ENCODE results near the gene KBTBD2.
"Not testable (repeated sequence)": the region's sequence is repeated elsewhere in the genome, so short reads cannot be mapped to it uniquely, and the experiment has no call there.

Gene KBTBD2

GRCh38 chr7:32916006-32916405 lies 24.4 kb upstream of the KBTBD2 start:
- Histone ChIP-seq H3K4me1 (ENCODE audit: insufficient read depth, low read length) (no peaks in the 10 kb centered on the region), H3K9ac (ENCODE audit: low read depth, low read length) (no peak overlapping the region), H3K4me3 (ENCODE audit: low read length) (no peak overlapping the region), H3K36me3 (ENCODE audit: insufficient read depth, low read length) (no peaks in the 10 kb centered on the region), H3K27me3 (ENCODE audit: insufficient read depth, low read length) (peaks cover 5% of the 10 kb centered on the region; the same call in 1 of the 2 replicates), H3K9me3 (ENCODE audit: insufficient read depth, low read depth, low read length) (no peaks in the 10 kb centered on the region), H3K27ac (ENCODE audit: low read depth, low read length) (no peak overlapping the region)
- 93% methylated on average over 3 of the region's 3 CpGs for WGBS

GRCh38 chr7:32915041-32915536 lies 23.5 kb upstream of the KBTBD2 start:
- H3K9ac ChIP-seq (ENCODE audit: low read depth, low read length): no peak overlapping the region
- H3K4me3 ChIP-seq (ENCODE audit: low read length): no peak overlapping the region
- H3K27me3 ChIP-seq (ENCODE audit: insufficient read depth, low read length): peaks cover 5% of the 10 kb centered on the region; the same call in 1 of the 2 replicates
- H3K9me3 ChIP-seq (ENCODE audit: insufficient read depth, low read depth, low read length): no peaks in the 10 kb centered on the region
- WGBS: 93% methylated on average over 5 of the region's 5 CpGs
- H3K27ac ChIP-seq (ENCODE audit: low read depth, low read length): no peak overlapping the region
- H3K4me1 ChIP-seq (ENCODE audit: insufficient read depth, low read length): no peaks in the 10 kb centered on the region
- H3K36me3 ChIP-seq (ENCODE audit: insufficient read depth, low read length): no peaks in the 10 kb centered on the region

- no peak overlapping the region for H3K27ac ChIP-seq (ENCODE audit: low read depth, low read length)
- H3K4me1 ChIP-seq (ENCODE audit: insufficient read depth, low read length): no peaks in the 10 kb centered on the region
- H3K4me3 ChIP-seq (ENCODE audit: low read length): no peak overlapping the region
- H3K9ac ChIP-seq (ENCODE audit: low read depth, low read length): no peak overlapping the region
- no peaks in the 10 kb centered on the region for H3K36me3 ChIP-seq (ENCODE audit: insufficient read depth, low read length)
- H3K27me3 ChIP-seq (ENCODE audit: insufficient read depth, low read length): peaks cover 10% of the 10 kb centered on the region; the same call in 1 of the 2 replicates
- 68% methylated on average over 1 of the region's 1 CpG for WGBS
- H3K9me3 ChIP-seq (ENCODE audit: insufficient read depth, low read depth, low read length): no peaks in the 10 kb centered on the region
Observed at GRCh38 chr7:32914184-32914583, 22.6 kb upstream of the KBTBD2 start.

- H3K4me3 ChIP-seq (ENCODE audit: low read length): no peak overlapping the region
- peaks cover 5% of the 10 kb centered on the region; the same call in 1 of the 2 replicates for H3K27me3 ChIP-seq (ENCODE audit: insufficient read depth, low read length)
- H3K9me3 ChIP-seq (ENCODE audit: insufficient read depth, low read depth, low read length): no peaks in the 10 kb centered on the region
- H3K36me3 ChIP-seq (ENCODE audit: insufficient read depth, low read length): no peaks in the 10 kb centered on the region
- no peak overlapping the region for H3K9ac ChIP-seq (ENCODE audit: low read depth, low read length)
- H3K27ac ChIP-seq (ENCODE audit: low read depth, low read length): no peak overlapping the region
- peaks cover 5% of the 10 kb centered on the region; the same call in 1 of the 2 replicates for H3K4me1 ChIP-seq (ENCODE audit: insufficient read depth, low read length)
- WGBS: 88% methylated on average over 1 of the region's 1 CpG
Observed at GRCh38 chr7:32910195-32910594, 18.6 kb upstream of the KBTBD2 start.

- H3K4me3 ChIP-seq (ENCODE audit: low read length): peak overlapping the region; percentile 15
- peaks cover 5% of the 10 kb centered on the region for H3K27me3 ChIP-seq (ENCODE audit: insufficient read depth, low read length)
- no peak overlapping the region for H3K27ac ChIP-seq (ENCODE audit: low read depth, low read length)
- H3K4me1 ChIP-seq (ENCODE audit: insufficient read depth, low read length): peaks cover 5% of the 10 kb centered on the region; the same call in 1 of the 2 replicates
- 50% methylated on average over 10 of the region's 12 CpGs for WGBS
- H3K9ac ChIP-seq (ENCODE audit: low read depth, low read length): no peak overlapping the region
- H3K36me3 ChIP-seq (ENCODE audit: insufficient read depth, low read length): no peaks in the 10 kb centered on the region
- H3K9me3 ChIP-seq (ENCODE audit: insufficient read depth, low read depth, low read length): no peaks in the 10 kb centered on the region
Observed at GRCh38 chr7:32905175-32905662, 13.7 kb upstream of the KBTBD2 start.

GRCh38 chr7:32901629-32902028 lies 10.1 kb upstream of the KBTBD2 start:
- no peaks in the 10 kb centered on the region for H3K9me3 ChIP-seq (ENCODE audit: insufficient read depth, low read depth, low read length)
- peaks cover 2% of the 10 kb centered on the region for H3K27me3 ChIP-seq (ENCODE audit: insufficient read depth, low read length)
- WGBS: 86% methylated on average over 7 of the region's 7 CpGs
- H3K27ac ChIP-seq (ENCODE audit: low read depth, low read length): no peak overlapping the region
- H3K4me1 ChIP-seq (ENCODE audit: insufficient read depth, low read length): no peaks in the 10 kb centered on the region
- H3K36me3 ChIP-seq (ENCODE audit: insufficient read depth, low read length): no peaks in the 10 kb centered on the region
- H3K9ac ChIP-seq (ENCODE audit: low read depth, low read length): no peak overlapping the region
- no peak overlapping the region for H3K4me3 ChIP-seq (ENCODE audit: low read length)

GRCh38 chr7:32900433-32900995 lies 9.0 kb upstream of the KBTBD2 start:
- H3K9me3 ChIP-seq (ENCODE audit: insufficient read depth, low read depth, low read length): no peaks in the 10 kb centered on the region
- H3K9ac ChIP-seq (ENCODE audit: low read depth, low read length): no peak overlapping the region
- no peak overlapping the region for H3K4me3 ChIP-seq (ENCODE audit: low read length)
- H3K4me1 ChIP-seq (ENCODE audit: insufficient read depth, low read length): no peaks in the 10 kb centered on the region
- H3K27me3 ChIP-seq (ENCODE audit: insufficient read depth, low read length): peaks cover 5% of the 10 kb centered on the region
- no peaks in the 10 kb centered on the region for H3K36me3 ChIP-seq (ENCODE audit: insufficient read depth, low read length)
- no peak overlapping the region for H3K27ac ChIP-seq (ENCODE audit: low read depth, low read length)
- 91% methylated on average over 4 of the region's 4 CpGs for WGBS

- H3K9ac ChIP-seq (ENCODE audit: low read depth, low read length); H3K4me1 ChIP-seq (ENCODE audit: insufficient read depth, low read length); H3K4me3 ChIP-seq (ENCODE audit: low read length); H3K36me3 ChIP-seq (ENCODE audit: insufficient read depth, low read length); H3K9me3 ChIP-seq (ENCODE audit: insufficient read depth, low read depth, low read length); H3K27ac ChIP-seq (ENCODE audit: low read depth, low read length): not testable (repeated sequence)
- WGBS: 92% methylated on average over 6 of the region's 6 CpGs
- peaks cover 16% of the 10 kb centered on the region for H3K27me3 ChIP-seq (ENCODE audit: insufficient read depth, low read length)
Observed at GRCh38 chr7:32897376-32897775, 5.8 kb upstream of the KBTBD2 start.

GRCh38 chr7:32896564-32897347 lies 5.2 kb upstream of the KBTBD2 start:
- no peak overlapping the region for H3K4me3 ChIP-seq (ENCODE audit: low read length)
- H3K27ac ChIP-seq (ENCODE audit: low read depth, low read length): no peak overlapping the region
- H3K4me1 ChIP-seq (ENCODE audit: insufficient read depth, low read length): peaks cover 8% of the 10 kb centered on the region; the same call in 1 of the 2 replicates
- 94% methylated on average over 6 of the region's 6 CpGs for WGBS
- no peak overlapping the region for H3K9ac ChIP-seq (ENCODE audit: low read depth, low read length)
- H3K36me3 ChIP-seq (ENCODE audit: insufficient read depth, low read length): no peaks in the 10 kb centered on the region
- H3K9me3 ChIP-seq (ENCODE audit: insufficient read depth, low read depth, low read length): no peaks in the 10 kb centered on the region
- H3K27me3 ChIP-seq (ENCODE audit: insufficient read depth, low read length): peaks cover 16% of the 10 kb centered on the region

GRCh38 chr7:32894171-32894570 lies 2.6 kb upstream of the KBTBD2 start:
- WGBS: 96% methylated on average over 4 of the region's 4 CpGs

GRCh38 chr7:32893722-32894121 lies 2.2 kb upstream of the KBTBD2 start:
- Histone ChIP-seq H3K9ac (ENCODE audit: low read depth, low read length) (no peak overlapping the region), H3K4me1 (ENCODE audit: insufficient read depth, low read length) (peaks cover 18% of the 10 kb centered on the region; the same call in 1 of the 2 replicates), H3K4me3 (ENCODE audit: low read length) (no peak overlapping the region), H3K36me3 (ENCODE audit: insufficient read depth, low read length) (no peaks in the 10 kb centered on the region), H3K27ac (ENCODE audit: low read depth, low read length) (no peak overlapping the region), H3K27me3 (ENCODE audit: insufficient read depth, low read length) (peaks cover 16% of the 10 kb centered on the region; the same call in 1 of the 2 replicates), H3K9me3 (ENCODE audit: insufficient read depth, low read depth, low read length) (no peaks in the 10 kb centered on the region)
- WGBS: 88% methylated on average over 3 of the region's 3 CpGs

More at GRCh38 chr7:32894171-32894570, 2.6 kb upstream of the KBTBD2 start:
- peaks cover 16% of the 10 kb centered on the region; the same call in 1 of the 2 replicates for H3K4me1 ChIP-seq (ENCODE audit: insufficient read depth, low read length)
- H3K36me3 ChIP-seq (ENCODE audit: insufficient read depth, low read length): no peaks in the 10 kb centered on the region
- no peaks in the 10 kb centered on the region for H3K9me3 ChIP-seq (ENCODE audit: insufficient read depth, low read depth, low read length)
- no peak overlapping the region for H3K27ac ChIP-seq (ENCODE audit: low read depth, low read length)
- no peak overlapping the region for H3K9ac ChIP-seq (ENCODE audit: low read depth, low read length)
- no peak overlapping the region for H3K4me3 ChIP-seq (ENCODE audit: low read length)
- H3K27me3 ChIP-seq (ENCODE audit: insufficient read depth, low read length): peaks cover 16% of the 10 kb centered on the region; the same call in 1 of the 2 replicates
